Measurements from ENCODE around the gene BAHCC1.

- TF ChIP-seq POLR2A (IDR thresholded peaks at IDR 0.05; ENCODE audit: low read depth, low read length), result no peak
- no peak for TF ChIP-seq POLR2AphosphoS5 (IDR thresholded peaks at IDR 0.05; ENCODE audit: low read depth, low read length)
- TF ChIP-seq TAF1 (IDR thresholded peaks at IDR 0.05; ENCODE audit: borderline replicate concordance, low read depth, low read length), result no peak
Measured at GRCh38 chr17:81346090-81346907, 49.0 kb upstream of the BAHCC1 start.

All from GM12892 (cell line).